Liver (tissue), 9 donors: ENCODE results near the gene RAB44. TPM values are rescaled to one million over a fixed set of nuclear protein-coding genes. Genes with fewer than 3 reads are reported as not detected.

Source experiments
- DNase-seq: peaks from one replicate; pipeline ENCODE4 v3.0.0-alpha.2; 2017; ENCODE audit warnings: low spot score
- H3K27ac ChIP-seq, 2 donors: one replicate each; pipeline ENCODE4 v1.7.0; 2013; ENCODE audit warnings: inconsistent platforms in 2 of 2, low read length in 2 of 2, control low read depth in 1 of 2, low read depth in 1 of 2, mild to moderate bottlenecking in 1 of 2
- H3K27me3 ChIP-seq, 4 donors: one replicate each; pipeline versions ENCODE4 v1.6.1 to v1.7.0; 2013; ENCODE audit warnings: low read length in 3 of 4, inconsistent platforms in 1 of 4, mild to moderate bottlenecking in 1 of 4, moderate library complexity in 1 of 4; ENCODE audit not compliant: control insufficient read depth in 4 of 4, insufficient read depth in 4 of 4
- H3K36me3 ChIP-seq, 4 donors: one replicate each; pipeline versions ENCODE4 v1.6.1 to v1.7.0; 2013; ENCODE audit warnings: low read length in 3 of 4, mild to moderate bottlenecking in 3 of 4, low read depth in 1 of 4, moderate library complexity in 1 of 4; ENCODE audit not compliant: control insufficient read depth in 4 of 4, insufficient read depth in 3 of 4
- H3K4me1 ChIP-seq, 4 donors: one replicate each; pipeline versions ENCODE4 v1.6.1 to v1.7.0; 2013; ENCODE audit warnings: low read length in 3 of 4, mild to moderate bottlenecking in 3 of 4, moderate library complexity in 1 of 4; ENCODE audit not compliant: control insufficient read depth in 4 of 4, insufficient read depth in 4 of 4
- H3K4me3 ChIP-seq, 3 donors: one replicate each; pipeline versions ENCODE4 v1.6.1 to v1.7.0; 2013; ENCODE audit warnings: low read length in 3 of 3, control low read depth in 1 of 3, low read depth in 1 of 3, mild to moderate bottlenecking in 1 of 3
- H3K9ac ChIP-seq, 2 donors: one replicate each; pipeline ENCODE4 v1.7.0; 2013; ENCODE audit warnings: low read length in 2 of 2, mild to moderate bottlenecking in 2 of 2, moderate library complexity in 2 of 2, control low read depth in 1 of 2, low read depth in 1 of 2
- H3K9me3 ChIP-seq, 4 donors: one replicate each; pipeline versions ENCODE4 v1.6.1 to v1.7.0; 2013; ENCODE audit warnings: low read length in 3 of 4; ENCODE audit not compliant: control insufficient read depth in 4 of 4
- ATF3 ChIP-seq: IDR thresholded peaks from 2 replicates; pipeline ENCODE4 v1.6.1; 2016; ENCODE audit warnings: antibody characterized with exemption
- CTCF ChIP-seq: fragments of 150-350 bp; IDR thresholded peaks from 2 replicates; pipeline ENCODE4 v1.5.1; 2017; ENCODE audit warnings: improper control_type of control experiment, low read depth, low read length; ENCODE audit not compliant: missing input control
- EGR1 ChIP-seq, 2 donors: IDR thresholded peaks; 2 replicates each; pipeline ENCODE4 v1.6.1; 2016 to 2018; ENCODE audit warnings: antibody characterized with exemption in 2 of 2, low read depth in 2 of 2
- FOXA1 ChIP-seq: IDR thresholded peaks from 2 replicates; pipeline ENCODE4 v1.6.1; 2016; ENCODE audit warnings: antibody characterized with exemption
- FOXA2 ChIP-seq: IDR thresholded peaks from 2 replicates; pipeline ENCODE4 v1.6.1; 2016; ENCODE audit warnings: antibody characterized with exemption
- GABPA ChIP-seq, 2 donors: IDR thresholded peaks in 1 of 2; conservative IDR thresholded peaks in 1 of 2; 2 replicates each; pipeline ENCODE4 v1.6.1; 2016; ENCODE audit warnings: antibody characterized with exemption in 2 of 2, mild to moderate bottlenecking in 1 of 2, moderate library complexity in 1 of 2
- HNF4A ChIP-seq, 2 donors: conservative IDR thresholded peaks; 2 replicates each; pipeline ENCODE4 v1.6.1; 2016; ENCODE audit warnings: antibody characterized with exemption in 2 of 2, mild to moderate bottlenecking in 2 of 2
- HNF4G ChIP-seq: IDR thresholded peaks from 2 replicates; pipeline ENCODE4 v1.6.1; 2016; ENCODE audit warnings: antibody characterized with exemption
- JUND ChIP-seq, 2 donors: IDR thresholded peaks; 2 replicates each; pipeline ENCODE4 v1.6.1; 2016; ENCODE audit warnings: antibody characterized with exemption in 2 of 2
- MAX ChIP-seq: IDR thresholded peaks from 2 replicates; pipeline ENCODE4 v1.6.1; 2016; ENCODE audit warnings: antibody characterized with exemption
- NR2F2 ChIP-seq: IDR thresholded peaks from 2 replicates; pipeline ENCODE4 v1.6.1; 2016; ENCODE audit warnings: antibody characterized with exemption
- RAD21 ChIP-seq, 2 donors: IDR thresholded peaks; 2 replicates each; pipeline ENCODE4 v1.6.1; 2016; ENCODE audit warnings: antibody characterized with exemption in 2 of 2, mild to moderate bottlenecking in 2 of 2
- REST ChIP-seq: IDR thresholded peaks from 2 replicates; pipeline ENCODE4 v1.6.1; 2016; ENCODE audit warnings: antibody characterized with exemption, mild to moderate bottlenecking
- RXRA ChIP-seq, 2 donors: IDR thresholded peaks; 2 replicates each; pipeline ENCODE4 v1.6.1; 2017 to 2018; ENCODE audit warnings: antibody characterized with exemption in 2 of 2, mild to moderate bottlenecking in 1 of 2
- SP1 ChIP-seq: IDR thresholded peaks from 2 replicates; pipeline ENCODE4 v1.6.1; 2018; ENCODE audit warnings: antibody characterized with exemption, mild to moderate bottlenecking
- TAF1 ChIP-seq: conservative IDR thresholded peaks from 2 replicates; pipeline ENCODE4 v1.6.1; 2016; ENCODE audit warnings: antibody characterized with exemption, mild to moderate bottlenecking
- YY1 ChIP-seq: IDR thresholded peaks from 2 replicates; pipeline ENCODE4 v1.6.1; 2016; ENCODE audit warnings: antibody characterized with exemption, mild to moderate bottlenecking
- ZBTB33 ChIP-seq: IDR thresholded peaks from 2 replicates; pipeline ENCODE4 v1.6.1; 2016; ENCODE audit warnings: antibody characterized with exemption
- WGBS: extraction: QIAGEN DNeasy Blood & Tissue Kit; methylation state at CpG from one replicate; pipeline ENCODE4 v1.1.7; 2013; 5-methylcytosine and 5-hydroxymethylcytosine counted together
- polyA plus RNA-seq, 2 donors: library from polyadenylated mRNA; stranded (reverse) in 1 of 2; unstranded in 1 of 2; fragments of 200-250 nt in 1 of 2; fragments of >200 nt in 1 of 2; fragmentation: Nextera tagmentation in 1 of 2; extraction: Ambion mirVana in 1 of 2; gene quantifications; one replicate each; pipeline versions ENCODE4 v1.2.1 to v1.2.3, GENCODE V29; 2013 to 2015
- total RNA-seq, 2 donors: library from RNA; depleted of rRNA; stranded (reverse); fragments of >200 nt; gene quantifications; one replicate each; pipeline ENCODE4 v1.2.3, GENCODE V29; 2014
- donor health status: healthy.
- donor health status: healthy.
- donor health status: healthy.
- donor health status: healthy.
- donor health status: healthy.

RAB44 gene
- total and polyA plus RNA-seq, 4 donors: 0.02 to 1.3 (median 0.08) TPM; not detected in 1

GRCh38 chr6:36663504-36664446 is 33.9 kb upstream of the RAB44 start:
- no peaks in the 10 kb centered on the region for H3K9me3 ChIP-seq
- WGBS: 89% methylated on average over 4 of the region's 4 CpGs
- H3K4me3 ChIP-seq: no peak overlapping the region
- H3K27me3 ChIP-seq: no peaks in the 10 kb centered on the region
- DNase-seq: no peak
- H3K27ac ChIP-seq: no peak overlapping the region
- no peaks in the 10 kb centered on the region for H3K36me3 ChIP-seq
- no peak overlapping the region for H3K9ac ChIP-seq
- H3K4me1 ChIP-seq: peaks cover 0 to 12% (median 4%) of the 10 kb centered on the region in 4 donors
- no peak for TF ChIP-seq FOXA2
- TF ChIP-seq SP1: no peak
- TF ChIP-seq CTCF: no peak
- TF ChIP-seq MAX: no peak
- TF ChIP-seq TAF1: no peak
- no peak for TF ChIP-seq NR2F2
- TF ChIP-seq YY1: no peak
- no peak for TF ChIP-seq ATF3
- TF ChIP-seq FOXA1: no peak
- no peak for TF ChIP-seq JUND (IDR thresholded peaks at IDR 0.05)
- TF ChIP-seq GABPA (IDR thresholded peaks at IDR 0.05 in 1 of 2, conservative IDR thresholded peaks at IDR 0.05 in 1 of 2): no peak
- no peak for TF ChIP-seq EGR1 (IDR thresholded peaks at IDR 0.05; ENCODE audit: low read depth in 2 of 2)
- no peak for TF ChIP-seq HNF4G
- no peak for TF ChIP-seq RAD21 (IDR thresholded peaks at IDR 0.05)

GRCh38 chr6:36665180-36665579 is 32.4 kb upstream of the RAB44 start:
- Histone ChIP-seq H3K9me3 (no peaks in the 10 kb centered on the region), H3K4me1 (peaks cover 0 to 12% (median 4%) of the 10 kb centered on the region in 4 donors), H3K9ac (no peak overlapping the region), H3K27ac (no peak overlapping the region), H3K4me3 (no peak overlapping the region), H3K27me3 (no peaks in the 10 kb centered on the region), H3K36me3 (no peaks in the 10 kb centered on the region)
- TF ChIP-seq MAX (no peak), FOXA1 (no peak), HNF4G (no peak), RAD21 (IDR thresholded peaks at IDR 0.05) (no peak), YY1 (no peak), NR2F2 (no peak), RXRA (IDR thresholded peaks at IDR 0.05) (no peak), TAF1 (no peak), FOXA2 (no peak), JUND (IDR thresholded peaks at IDR 0.05) (no peak), ATF3 (no peak), REST (no peak), EGR1 (IDR thresholded peaks at IDR 0.05; ENCODE audit: low read depth in 2 of 2) (no peak), SP1 (no peak), CTCF (no peak), ZBTB33 (no peak), HNF4A (conservative IDR thresholded peaks at IDR 0.05) (no peak), GABPA (IDR thresholded peaks at IDR 0.05 in 1 of 2, conservative IDR thresholded peaks at IDR 0.05 in 1 of 2) (no peak)
- WGBS: 96% methylated on average over 4 of the region's 4 CpGs
- no peak for DNase-seq
